Neuronal stem cell (in vitro differentiated cells): ENCODE results near the gene FGL2.

ENCODE experiments used
- DNase-seq: peaks from one replicate; pipeline ENCODE4 v3.0.0-alpha.2; 2013; ENCODE audit warnings: low spot score
- H2AFZ ChIP-seq: one replicate; pipeline ENCODE4 v1.6.1; 2013; ENCODE audit warnings: mild to moderate bottlenecking, low read length, inconsistent platforms
- H2AK5ac ChIP-seq: 2 replicates; pipeline ENCODE4 v1.6.1; 2013; ENCODE audit warnings: low read depth, mild to moderate bottlenecking, inconsistent platforms, low read length, moderate library complexity, mixed read lengths
- H2BK120ac ChIP-seq: 2 replicates; pipeline ENCODE4 v1.6.1; 2013; ENCODE audit warnings: low read depth, mild to moderate bottlenecking, inconsistent platforms, low read length, moderate library complexity, mixed read lengths
- H2BK12ac ChIP-seq: one replicate; pipeline ENCODE4 v1.6.1; 2013; ENCODE audit warnings: low read length, inconsistent platforms
- H2BK15ac ChIP-seq: 2 replicates; pipeline ENCODE4 v1.6.1; 2013; ENCODE audit warnings: mild to moderate bottlenecking, low read length, inconsistent platforms, mixed read lengths
- H2BK5ac ChIP-seq: one replicate; pipeline ENCODE4 v1.6.1; 2013; ENCODE audit warnings: inconsistent platforms, mild to moderate bottlenecking, low read length, moderate library complexity
- H3K14ac ChIP-seq: one replicate; pipeline ENCODE4 v1.6.1; 2013; ENCODE audit warnings: low read length, inconsistent platforms
- H3K18ac ChIP-seq: 2 replicates; pipeline ENCODE4 v1.6.1; 2013; ENCODE audit warnings: low read length, inconsistent platforms
- H3K23ac ChIP-seq: 2 replicates; pipeline ENCODE4 v1.6.1; 2013; ENCODE audit warnings: low read depth, mild to moderate bottlenecking, mixed read lengths, low read length, inconsistent platforms; ENCODE audit not compliant: poor library complexity
- H3K27ac ChIP-seq: replicated peaks from 3 replicates; pipeline ENCODE4 v1.5.1; 2013; ENCODE audit warnings: low read length, inconsistent platforms
- H3K27me3 ChIP-seq, 3 experiments: 2 replicates each; pipeline ENCODE4 v1.6.1; 2013; ENCODE audit warnings: low read length in 3 of 3, mild to moderate bottlenecking in 2 of 3, inconsistent platforms in 1 of 3, low read depth in 1 of 3, mixed read lengths in 1 of 3, moderate library complexity in 1 of 3; ENCODE audit not compliant: control insufficient read depth in 3 of 3, insufficient read depth in 3 of 3
- H3K36me3 ChIP-seq, 2 donors: replicated peaks in 1 of 2; 2 replicates each; pipeline ENCODE4 v1.6.1; 2013; ENCODE audit warnings: low read length in 2 of 2; ENCODE audit not compliant: control insufficient read depth in 2 of 2, insufficient read depth in 2 of 2
- H3K4ac ChIP-seq: 2 replicates; pipeline ENCODE4 v1.6.1; 2013; ENCODE audit warnings: inconsistent platforms, mild to moderate bottlenecking, low read length, moderate library complexity
- H3K4me1 ChIP-seq, 2 donors: 1 replicate in 1 of 2; 2 replicates in 1 of 2; pipeline ENCODE4 v1.6.1; 2013; ENCODE audit warnings: low read length in 2 of 2, low read depth in 1 of 2; ENCODE audit not compliant: control insufficient read depth in 2 of 2, insufficient read depth in 1 of 2
- H3K4me2 ChIP-seq: one replicate; pipeline ENCODE4 v1.6.1; 2013; ENCODE audit warnings: mild to moderate bottlenecking, low read length, inconsistent platforms; ENCODE audit not compliant: insufficient read depth, poor library complexity, severe bottlenecking
- H3K4me3 ChIP-seq, 2 donors: 2 replicates each; pipeline ENCODE4 v1.5.1; 2013; ENCODE audit warnings: low read length in 2 of 2, mild to moderate bottlenecking in 2 of 2, inconsistent platforms in 1 of 2, moderate library complexity in 1 of 2
- H3K79me1 ChIP-seq: one replicate; pipeline ENCODE4 v1.6.1; 2013; ENCODE audit warnings: low read depth, mild to moderate bottlenecking, inconsistent platforms, low read length, moderate library complexity
- H3K9ac ChIP-seq: one replicate; pipeline ENCODE4 v1.6.1; 2013; ENCODE audit warnings: mild to moderate bottlenecking, low read depth, low read length, inconsistent platforms; ENCODE audit not compliant: poor library complexity
- H3K9me3 ChIP-seq, 2 donors: replicated peaks in 1 of 2; 2 replicates each; pipeline versions ENCODE3 to v1.6.1; 2013; ENCODE audit warnings: low read length in 2 of 2, mild to moderate bottlenecking in 2 of 2, inconsistent platforms in 1 of 2, low read depth in 1 of 2, mixed read lengths in 1 of 2, moderate library complexity in 1 of 2; ENCODE audit not compliant: control insufficient read depth in 2 of 2, insufficient read depth in 1 of 2
- H4K8ac ChIP-seq: one replicate; pipeline ENCODE4 v1.6.1; 2013; ENCODE audit warnings: low read depth, mild to moderate bottlenecking, inconsistent platforms, low read length, moderate library complexity
- H4K91ac ChIP-seq: one replicate; pipeline ENCODE4 v1.6.1; 2013; ENCODE audit warnings: low read length, low read depth, mild to moderate bottlenecking, inconsistent platforms; ENCODE audit not compliant: poor library complexity
- WGBS, 2 donors: extraction: QIAGEN DNeasy Blood & Tissue Kit; methylation state at CpG; one replicate each; pipeline ENCODE4 v1.1.7; 2013; ENCODE audit warnings: missing lambda C conversion rate in 2 of 2, mixed read lengths in 1 of 2; ENCODE audit not compliant: insufficient read length in 2 of 2, insufficient replicate concordance in 1 of 2; ENCODE audit errors: extremely low coverage in 2 of 2; 5-methylcytosine and 5-hydroxymethylcytosine counted together

The FGL2 gene

DNA sequence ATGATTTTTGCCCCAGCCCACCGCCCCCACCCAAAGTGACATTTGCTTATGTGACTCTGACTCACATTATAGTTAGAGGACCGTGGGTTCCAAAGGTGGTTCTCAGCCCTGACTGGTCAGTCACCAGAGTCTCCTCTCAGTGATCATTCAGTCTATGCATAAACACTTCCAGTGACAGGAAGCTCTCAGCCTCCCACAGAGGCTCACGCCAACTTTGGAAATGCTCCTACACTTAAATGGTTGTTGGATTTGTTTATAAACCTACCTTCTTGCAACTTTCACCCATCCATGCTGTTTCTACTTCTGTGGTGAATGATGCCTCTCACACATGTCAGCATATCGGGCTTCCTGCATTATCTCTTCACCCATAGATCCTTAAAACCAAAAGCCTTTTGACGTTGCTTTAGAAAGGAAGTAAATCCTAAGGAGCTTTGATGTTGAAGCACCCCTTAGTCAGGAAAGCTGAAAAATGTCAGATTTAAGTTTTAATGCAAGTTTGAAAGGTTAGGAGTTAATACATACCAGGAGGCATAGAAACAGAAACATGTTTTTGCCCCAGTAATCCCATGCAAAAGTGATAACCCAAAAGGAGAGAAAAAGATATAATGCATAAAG lies 46.5 kb upstream of the FGL2 start:
- no peak overlapping the region for H3K27ac ChIP-seq
- H3K4me2 ChIP-seq = no peak overlapping the region
- no CpG with 5 or more reads among the region's 5 CpGs for WGBS, 2 donors
- H2BK12ac ChIP-seq = no peak overlapping the region
- peaks cover 0 to 3% of the 10 kb centered on the region in 2 donors for H3K4me1 ChIP-seq
- no peak overlapping the region for H3K4ac ChIP-seq
- H3K18ac ChIP-seq = no peak overlapping the region
- DNase-seq = no peak
- H3K79me1 ChIP-seq = no peaks in the 10 kb centered on the region
- no peak overlapping the region for H3K14ac ChIP-seq
- no peaks in the 10 kb centered on the region for H3K27me3 ChIP-seq
- no peak overlapping the region for H2BK5ac ChIP-seq
- no peak overlapping the region for H3K23ac ChIP-seq
- no peak overlapping the region for H2AK5ac ChIP-seq
- H3K9me3 ChIP-seq = no peaks in the 10 kb centered on the region
- peak overlapping the region; percentile 8 for H2AFZ ChIP-seq
- no peak overlapping the region for H3K4me3 ChIP-seq
- H3K9ac ChIP-seq = no peak overlapping the region
- no peak overlapping the region for H4K91ac ChIP-seq
- no peak overlapping the region for H2BK120ac ChIP-seq
- no peaks in the 10 kb centered on the region for H3K36me3 ChIP-seq
- no peak overlapping the region for H2BK15ac ChIP-seq
- H4K8ac ChIP-seq = no peak overlapping the region

DNA sequence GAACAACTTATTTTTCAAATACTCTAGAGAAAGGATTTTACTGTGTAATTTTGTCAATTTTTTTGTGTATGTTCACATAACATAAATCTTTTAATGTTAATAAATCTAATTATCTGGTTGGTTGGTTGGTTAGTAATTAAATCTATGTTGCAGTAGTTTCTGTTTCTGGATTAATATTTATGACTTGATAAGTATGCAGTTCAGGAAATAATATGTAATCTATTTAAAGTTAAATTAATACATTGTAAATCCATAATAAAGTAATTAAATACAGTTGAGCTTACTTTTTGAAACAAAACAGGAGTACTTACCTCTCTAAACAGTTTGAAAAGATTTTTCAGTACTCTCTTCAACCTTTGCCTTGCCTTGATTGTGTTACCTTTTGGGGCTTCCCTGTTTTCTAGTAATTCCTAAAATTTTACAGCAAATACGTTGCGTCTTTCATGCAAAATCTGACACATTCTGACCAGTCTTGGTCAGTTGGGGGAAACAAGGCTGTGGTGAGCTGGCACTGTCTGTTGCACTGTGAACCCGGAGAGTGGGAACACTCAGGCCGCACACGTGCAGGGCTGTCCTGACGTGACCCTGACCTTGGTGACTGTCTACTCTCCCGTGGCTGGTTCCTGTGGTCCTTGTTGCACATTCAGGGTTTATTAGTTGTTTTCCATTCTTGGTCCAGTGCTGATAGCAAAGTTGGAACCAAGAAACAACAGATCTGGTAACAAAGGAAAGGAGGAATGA lies 45.6 kb upstream of the FGL2 start:
- Histone ChIP-seq H2BK120ac (no peak overlapping the region), H3K36me3 (no peaks in the 10 kb centered on the region), H2AFZ (peak overlapping the region; percentile 1), H3K23ac (no peak overlapping the region), H2BK15ac (no peak overlapping the region), H3K9me3 (no peaks in the 10 kb centered on the region), H4K8ac (no peak overlapping the region), H4K91ac (no peak overlapping the region), H3K4ac (no peak overlapping the region), H3K9ac (no peak overlapping the region), H3K14ac (no peak overlapping the region), H2AK5ac (no peak overlapping the region), H3K27ac (no peak overlapping the region), H3K4me2 (no peak overlapping the region), H3K27me3 (no peaks in the 10 kb centered on the region), H3K4me1 (peaks cover 0 to 3% of the 10 kb centered on the region in 2 donors), H2BK12ac (no peak overlapping the region), H3K4me3 (no peak overlapping the region), H2BK5ac (no peak overlapping the region), H3K18ac (no peak overlapping the region), H3K79me1 (no peaks in the 10 kb centered on the region)
- DNase-seq = no peak
- no CpG with 5 or more reads among the region's 7 CpGs for WGBS, 2 donors

- Histone ChIP-seq H3K4me3 (no peak overlapping the region), H3K18ac (no peak overlapping the region), H2BK12ac (no peak overlapping the region), H3K4me2 (no peak overlapping the region), H4K91ac (no peak overlapping the region), H3K79me1 (no peaks in the 10 kb centered on the region), H3K23ac (no peak overlapping the region), H3K4me1 (peaks cover 0 to 3% of the 10 kb centered on the region in 2 donors), H2BK15ac (no peak overlapping the region), H2BK5ac (no peak overlapping the region), H3K36me3 (no peaks in the 10 kb centered on the region), H4K8ac (no peak overlapping the region), H2AFZ (no peak overlapping the region), H3K27me3 (no peaks in the 10 kb centered on the region), H2BK120ac (no peak overlapping the region), H2AK5ac (no peak overlapping the region), H3K9ac (no peak overlapping the region), H3K14ac (no peak overlapping the region), H3K4ac (no peak overlapping the region), H3K27ac (no peak overlapping the region), H3K9me3 (no peaks in the 10 kb centered on the region)
- DNase-seq = no peak
- WGBS, 2 donors = no CpG with 5 or more reads among the region's 6 CpGs
Observed at GRCh38 chr7:77244222-77244934, 44.8 kb upstream of the FGL2 start.

DNA sequence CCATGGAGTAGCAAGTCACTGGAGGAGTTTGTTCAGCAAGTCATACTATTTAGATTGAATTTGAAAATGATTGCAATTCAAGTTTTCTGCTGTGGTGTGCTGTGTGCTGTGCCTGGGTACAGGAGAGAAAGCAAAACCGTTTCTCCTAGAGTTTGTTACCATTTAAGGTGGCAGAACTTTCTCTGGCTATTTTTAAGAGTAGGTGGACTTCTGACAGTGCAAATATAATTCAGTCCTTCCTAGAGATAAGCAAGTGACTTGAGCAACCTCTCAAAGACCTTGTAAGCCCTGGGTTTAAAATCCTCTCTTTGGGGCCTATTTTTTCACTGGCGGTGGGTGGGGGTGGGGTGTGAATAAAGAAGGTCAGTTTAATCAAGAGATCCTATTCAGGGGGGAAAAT lies 42.9 kb upstream of the FGL2 start:
- Histone ChIP-seq H3K4me2 (no peak overlapping the region), H3K4me1 (peaks cover 0 to 3% of the 10 kb centered on the region in 2 donors), H3K27ac (no peak overlapping the region), H2BK5ac (no peak overlapping the region), H3K9me3 (no peaks in the 10 kb centered on the region), H2AFZ (no peak overlapping the region), H3K36me3 (no peaks in the 10 kb centered on the region), H3K18ac (no peak overlapping the region), H4K8ac (no peak overlapping the region), H2BK120ac (no peak overlapping the region), H2AK5ac (no peak overlapping the region), H3K4me3 (no peak overlapping the region), H4K91ac (no peak overlapping the region), H3K9ac (no peak overlapping the region), H2BK12ac (no peak overlapping the region), H3K4ac (no peak overlapping the region), H3K23ac (no peak overlapping the region), H3K14ac (no peak overlapping the region), H3K79me1 (no peaks in the 10 kb centered on the region), H2BK15ac (no peak overlapping the region), H3K27me3 (peaks cover 0 to 1% (median 0%) of the 10 kb centered on the region in 3 experiments)
- no peak for DNase-seq
- no CpG with 5 or more reads among the region's 2 CpGs for WGBS, 2 donors
